SU-DHL-6 (cell line): ENCODE measurements around the gene FRMD3.

Experiments
- CTCF ChIP-seq: fragments of 200-600 bp; sonication (generic); IDR thresholded peaks from one replicate; pipeline ENCODE4 v1.5.1; 2017; ENCODE audit warnings: antibody characterized with exemption, mild to moderate bottlenecking, low read length, moderate library complexity; ENCODE audit not compliant: insufficient read depth, poor library complexity, severe bottlenecking
- EZH2phosphoT487 ChIP-seq: fragments of 200-600 bp; sonication (generic), shearing (Covaris generic); conservative IDR thresholded peaks from 2 replicates; pipeline ENCODE4 v1.6.1; 2018; ENCODE audit warnings: mild to moderate bottlenecking, antibody characterized with exemption, low read length, moderate library complexity, mixed read lengths

- TF ChIP-seq EZH2phosphoT487 (no peak), CTCF (no peak)
Measured at GRCh38 chr9:83231039-83231438, 307.2 kb downstream of the FRMD3 start.
